HepG2 (cell line): Measurements from ENCODE around the gene ZNF524. TPM values are rescaled to one million over a fixed set of nuclear protein-coding genes. Genes with fewer than 3 reads are reported as not detected.

Experiments used
- CHCHD3 ChIP-seq: sonication (generic); formaldehyde crosslinking; IDR thresholded peaks from 2 replicates; pipeline ENCODE4 v1.8.0; 2022; ENCODE audit warnings: mild to moderate bottlenecking, missing genetic modification reagents, moderate library complexity
- DPF2 ChIP-seq: sonication (generic); formaldehyde crosslinking; IDR thresholded peaks from 2 replicates; pipeline ENCODE4 v1.4.0; 2020; ENCODE audit warnings: mild to moderate bottlenecking, low read depth, missing genetic modification reagents, borderline replicate concordance
- FOSL2 ChIP-seq: sonication (generic); formaldehyde crosslinking; IDR thresholded peaks from 2 replicates; pipeline ENCODE4 v1.4.0; 2020; ENCODE audit warnings: missing genetic modification reagents
- GZF1 ChIP-seq: sonication (generic); formaldehyde crosslinking; IDR thresholded peaks from 2 replicates; pipeline ENCODE4 v1.5.1; 2020; ENCODE audit warnings: mild to moderate bottlenecking, missing genetic modification reagents
- HOXD1 ChIP-seq: sonication (generic); formaldehyde crosslinking; IDR thresholded peaks from 2 replicates; pipeline ENCODE4 v1.5.0; 2020; ENCODE audit warnings: missing genetic modification reagents
- MLLT10 ChIP-seq: sonication (generic); formaldehyde crosslinking; IDR thresholded peaks from 2 replicates; pipeline ENCODE4 v1.4.0; 2020; ENCODE audit warnings: missing genetic modification reagents
- REPIN1 ChIP-seq: sonication (generic); formaldehyde crosslinking; IDR thresholded peaks from 2 replicates; pipeline ENCODE4 v1.8.0; 2022; ENCODE audit warnings: missing genetic modification reagents, low read depth, mild to moderate bottlenecking, borderline replicate concordance
- ZBTB1 ChIP-seq: sonication (generic); formaldehyde crosslinking; IDR thresholded peaks from 2 replicates; pipeline ENCODE4 v1.4.0; 2020; ENCODE audit warnings: missing genetic modification reagents, borderline replicate concordance
- ZNF263 ChIP-seq: sonication (generic); formaldehyde crosslinking; IDR thresholded peaks from 2 replicates; pipeline ENCODE4 v1.4.0; 2020; ENCODE audit warnings: missing genetic modification reagents
- polyA plus RNA-seq, 8 experiments: library from polyadenylated mRNA; depleted of rRNA in 3 of 8; stranded (reverse) in 7 of 8; unstranded in 1 of 8; fragments of >200 nt; fragmentation: Illumina TruSeq in 4 of 8; extraction: Trizol in 4 of 8; gene quantifications; 2 replicates each; pipeline versions ENCODE4 v1.2.1 to v1.2.3, GENCODE V29; 2011 to 2016; ENCODE audit warnings: low read depth in 4 of 8, missing spikeins in 1 of 8, mixed read lengths in 1 of 8; ENCODE audit not compliant: insufficient read depth in 1 of 8
- total RNA-seq, 5 experiments: library from RNA; depleted of rRNA; stranded (reverse); fragments of >200 nt; fragmentation: Illumina TruSeq; extraction: Trizol; gene quantifications; 2 replicates each; pipeline ENCODE4 v1.2.3, GENCODE V29; 2016; ENCODE audit warnings: low read depth in 1 of 5
- TF ChIP-seq, protein P1 (sequence below): sonication (generic); formaldehyde crosslinking; IDR thresholded peaks from 2 replicates; pipeline ENCODE4 v1.4.0; 2020; ENCODE audit warnings: missing genetic modification reagents
- TF ChIP-seq, protein P2 (sequence below): IDR thresholded peaks from 2 replicates; pipeline ENCODE4 v1.6.1; 2016; ENCODE audit warnings: mild to moderate bottlenecking
- TF ChIP-seq, protein P3 (sequence below): sonication (generic); formaldehyde crosslinking; conservative IDR thresholded peaks from 2 replicates; pipeline ENCODE4 v1.4.0; 2020; ENCODE audit warnings: mild to moderate bottlenecking, missing genetic modification reagents, moderate library complexity
- TF ChIP-seq, protein P4 (sequence below): IDR thresholded peaks from 2 replicates; pipeline ENCODE4 v1.6.1; 2012; ENCODE audit warnings: inconsistent platforms
- TF ChIP-seq, protein P5 (sequence below): sonication (generic); formaldehyde crosslinking; IDR thresholded peaks from 2 replicates; pipeline ENCODE4 v1.5.1; 2020; ENCODE audit warnings: missing genetic modification reagents, mild to moderate bottlenecking, borderline replicate concordance
- TF ChIP-seq, protein P6 (sequence below): sonication (generic); IDR thresholded peaks from 2 replicates; pipeline ENCODE4 v1.6.1; 2016; ENCODE audit warnings: low read depth, borderline replicate concordance

ZNF524 gene
- total and polyA plus RNA-seq, 2 of the 13 experiments (the other 11 are each of a cell fraction or from before 2014, with no cell fraction given): 3.2 to 4.6 TPM

DNA sequence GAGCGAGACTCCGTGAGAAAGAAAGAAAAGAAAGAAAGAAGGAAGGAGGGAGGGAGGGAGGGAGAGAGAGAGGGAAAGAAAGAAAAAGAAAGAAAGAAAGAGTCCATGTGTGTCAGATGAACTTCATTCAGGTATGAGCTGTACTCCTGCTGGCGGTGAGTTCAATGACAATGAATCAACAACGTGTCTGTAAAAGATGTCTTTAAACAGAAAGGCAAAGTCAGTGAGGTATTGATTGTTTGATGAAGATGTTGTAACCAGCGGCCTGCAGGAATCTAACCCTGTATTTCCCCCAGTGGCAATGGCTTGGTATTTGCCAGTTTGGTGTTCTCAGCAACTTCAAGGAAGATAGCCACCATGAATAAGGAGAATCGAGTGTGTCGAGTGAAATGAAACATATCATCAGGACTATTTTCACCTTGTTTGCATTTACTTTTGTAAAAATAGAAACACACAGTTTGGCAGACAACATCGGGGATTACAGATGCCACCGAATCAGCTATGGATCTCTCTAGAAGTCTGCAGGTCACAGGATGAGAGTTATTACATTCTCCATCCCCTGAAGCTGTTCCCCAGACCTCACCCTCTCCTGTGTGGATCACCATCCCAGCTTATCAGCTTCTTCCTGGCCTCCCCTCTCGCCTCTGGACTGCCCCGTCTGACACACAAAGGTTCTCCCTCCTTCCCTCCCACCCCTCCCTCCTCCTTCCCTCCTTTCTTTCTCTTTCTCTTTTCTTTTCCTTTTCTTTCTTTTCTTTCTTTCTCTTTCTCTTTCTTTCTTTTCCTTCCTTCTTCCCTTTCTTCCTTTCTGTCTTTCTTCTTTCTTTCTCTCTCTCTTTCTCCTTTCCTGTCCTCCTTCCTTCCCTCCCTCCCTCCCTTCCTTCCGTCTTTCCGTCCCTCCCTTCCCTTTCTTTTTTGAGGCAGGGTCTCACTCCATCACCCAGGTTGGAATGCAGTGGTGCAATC is 46.6 kb upstream of the ZNF524 start (continued):
- TF ChIP-seq, protein P1, sequence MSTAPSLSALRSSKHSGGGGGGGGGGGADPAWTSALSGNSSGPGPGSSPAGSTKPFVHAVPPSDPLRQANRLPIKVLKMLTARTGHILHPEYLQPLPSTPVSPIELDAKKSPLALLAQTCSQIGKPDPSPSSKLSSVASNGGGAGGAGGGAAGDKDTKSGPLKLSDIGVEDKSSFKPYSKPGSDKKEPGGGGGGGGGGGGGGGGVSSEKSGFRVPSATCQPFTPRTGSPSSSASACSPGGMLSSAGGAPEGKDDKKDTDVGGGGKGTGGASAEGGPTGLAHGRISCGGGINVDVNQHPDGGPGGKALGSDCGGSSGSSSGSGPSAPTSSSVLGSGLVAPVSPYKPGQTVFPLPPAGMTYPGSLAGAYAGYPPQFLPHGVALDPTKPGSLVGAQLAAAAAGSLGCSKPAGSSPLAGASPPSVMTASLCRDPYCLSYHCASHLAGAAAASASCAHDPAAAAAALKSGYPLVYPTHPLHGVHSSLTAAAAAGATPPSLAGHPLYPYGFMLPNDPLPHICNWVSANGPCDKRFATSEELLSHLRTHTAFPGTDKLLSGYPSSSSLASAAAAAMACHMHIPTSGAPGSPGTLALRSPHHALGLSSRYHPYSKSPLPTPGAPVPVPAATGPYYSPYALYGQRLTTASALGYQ (CRISPR knock-in tag): 0 out of 2 replicates have a peak, but pooled peaks have one; percentile 27
- TF ChIP-seq, protein P2, sequence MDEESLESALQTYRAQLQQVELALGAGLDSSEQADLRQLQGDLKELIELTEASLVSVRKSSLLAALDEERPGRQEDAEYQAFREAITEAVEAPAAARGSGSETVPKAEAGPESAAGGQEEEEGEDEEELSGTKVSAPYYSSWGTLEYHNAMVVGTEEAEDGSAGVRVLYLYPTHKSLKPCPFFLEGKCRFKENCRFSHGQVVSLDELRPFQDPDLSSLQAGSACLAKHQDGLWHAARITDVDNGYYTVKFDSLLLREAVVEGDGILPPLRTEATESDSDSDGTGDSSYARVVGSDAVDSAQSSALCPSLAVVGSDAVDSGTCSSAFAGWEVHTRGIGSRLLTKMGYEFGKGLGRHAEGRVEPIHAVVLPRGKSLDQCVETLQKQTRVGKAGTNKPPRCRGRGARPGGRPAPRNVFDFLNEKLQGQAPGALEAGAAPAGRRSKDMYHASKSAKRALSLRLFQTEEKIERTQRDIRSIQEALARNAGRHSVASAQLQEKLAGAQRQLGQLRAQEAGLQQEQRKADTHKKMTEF (CRISPR knock-in tag): peak; percentile 54; the same call in 1 of the 2 replicates
- TF ChIP-seq HOXD1 (CRISPR knock-in tag): no peak
- TF ChIP-seq DPF2 (CRISPR knock-in tag): peak; percentile 29; the same call in 1 of the 2 replicates
- TF ChIP-seq, protein P3, sequence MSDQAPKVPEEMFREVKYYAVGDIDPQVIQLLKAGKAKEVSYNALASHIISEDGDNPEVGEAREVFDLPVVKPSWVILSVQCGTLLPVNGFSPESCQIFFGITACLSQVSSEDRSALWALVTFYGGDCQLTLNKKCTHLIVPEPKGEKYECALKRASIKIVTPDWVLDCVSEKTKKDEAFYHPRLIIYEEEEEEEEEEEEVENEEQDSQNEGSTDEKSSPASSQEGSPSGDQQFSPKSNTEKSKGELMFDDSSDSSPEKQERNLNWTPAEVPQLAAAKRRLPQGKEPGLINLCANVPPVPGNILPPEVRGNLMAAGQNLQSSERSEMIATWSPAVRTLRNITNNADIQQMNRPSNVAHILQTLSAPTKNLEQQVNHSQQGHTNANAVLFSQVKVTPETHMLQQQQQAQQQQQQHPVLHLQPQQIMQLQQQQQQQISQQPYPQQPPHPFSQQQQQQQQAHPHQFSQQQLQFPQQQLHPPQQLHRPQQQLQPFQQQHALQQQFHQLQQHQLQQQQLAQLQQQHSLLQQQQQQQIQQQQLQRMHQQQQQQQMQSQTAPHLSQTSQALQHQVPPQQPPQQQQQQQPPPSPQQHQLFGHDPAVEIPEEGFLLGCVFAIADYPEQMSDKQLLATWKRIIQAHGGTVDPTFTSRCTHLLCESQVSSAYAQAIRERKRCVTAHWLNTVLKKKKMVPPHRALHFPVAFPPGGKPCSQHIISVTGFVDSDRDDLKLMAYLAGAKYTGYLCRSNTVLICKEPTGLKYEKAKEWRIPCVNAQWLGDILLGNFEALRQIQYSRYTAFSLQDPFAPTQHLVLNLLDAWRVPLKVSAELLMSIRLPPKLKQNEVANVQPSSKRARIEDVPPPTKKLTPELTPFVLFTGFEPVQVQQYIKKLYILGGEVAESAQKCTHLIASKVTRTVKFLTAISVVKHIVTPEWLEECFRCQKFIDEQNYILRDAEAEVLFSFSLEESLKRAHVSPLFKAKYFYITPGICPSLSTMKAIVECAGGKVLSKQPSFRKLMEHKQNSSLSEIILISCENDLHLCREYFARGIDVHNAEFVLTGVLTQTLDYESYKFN: peak; percentile 73
- peak; percentile 79 for TF ChIP-seq FOSL2 (CRISPR knock-in tag)
- TF ChIP-seq, protein P4, sequence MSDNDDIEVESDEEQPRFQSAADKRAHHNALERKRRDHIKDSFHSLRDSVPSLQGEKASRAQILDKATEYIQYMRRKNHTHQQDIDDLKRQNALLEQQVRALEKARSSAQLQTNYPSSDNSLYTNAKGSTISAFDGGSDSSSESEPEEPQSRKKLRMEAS: 0 out of 2 replicates have a peak, but pooled peaks have one; percentile 25
- no peak for TF ChIP-seq ZBTB1
- no peak for TF ChIP-seq REPIN1 (CRISPR knock-in tag)
- TF ChIP-seq, protein P5, sequence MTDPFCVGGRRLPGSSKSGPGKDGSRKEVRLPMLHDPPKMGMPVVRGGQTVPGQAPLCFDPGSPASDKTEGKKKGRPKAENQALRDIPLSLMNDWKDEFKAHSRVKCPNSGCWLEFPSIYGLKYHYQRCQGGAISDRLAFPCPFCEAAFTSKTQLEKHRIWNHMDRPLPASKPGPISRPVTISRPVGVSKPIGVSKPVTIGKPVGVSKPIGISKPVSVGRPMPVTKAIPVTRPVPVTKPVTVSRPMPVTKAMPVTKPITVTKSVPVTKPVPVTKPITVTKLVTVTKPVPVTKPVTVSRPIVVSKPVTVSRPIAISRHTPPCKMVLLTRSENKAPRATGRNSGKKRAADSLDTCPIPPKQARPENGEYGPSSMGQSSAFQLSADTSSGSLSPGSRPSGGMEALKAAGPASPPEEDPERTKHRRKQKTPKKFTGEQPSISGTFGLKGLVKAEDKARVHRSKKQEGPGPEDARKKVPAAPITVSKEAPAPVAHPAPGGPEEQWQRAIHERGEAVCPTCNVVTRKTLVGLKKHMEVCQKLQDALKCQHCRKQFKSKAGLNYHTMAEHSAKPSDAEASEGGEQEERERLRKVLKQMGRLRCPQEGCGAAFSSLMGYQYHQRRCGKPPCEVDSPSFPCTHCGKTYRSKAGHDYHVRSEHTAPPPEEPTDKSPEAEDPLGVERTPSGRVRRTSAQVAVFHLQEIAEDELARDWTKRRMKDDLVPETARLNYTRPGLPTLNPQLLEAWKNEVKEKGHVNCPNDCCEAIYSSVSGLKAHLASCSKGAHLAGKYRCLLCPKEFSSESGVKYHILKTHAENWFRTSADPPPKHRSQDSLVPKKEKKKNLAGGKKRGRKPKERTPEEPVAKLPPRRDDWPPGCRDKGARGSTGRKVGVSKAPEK (CRISPR knock-in tag): peak; percentile 92; the same call in 1 of the 2 replicates
- TF ChIP-seq, protein P6, sequence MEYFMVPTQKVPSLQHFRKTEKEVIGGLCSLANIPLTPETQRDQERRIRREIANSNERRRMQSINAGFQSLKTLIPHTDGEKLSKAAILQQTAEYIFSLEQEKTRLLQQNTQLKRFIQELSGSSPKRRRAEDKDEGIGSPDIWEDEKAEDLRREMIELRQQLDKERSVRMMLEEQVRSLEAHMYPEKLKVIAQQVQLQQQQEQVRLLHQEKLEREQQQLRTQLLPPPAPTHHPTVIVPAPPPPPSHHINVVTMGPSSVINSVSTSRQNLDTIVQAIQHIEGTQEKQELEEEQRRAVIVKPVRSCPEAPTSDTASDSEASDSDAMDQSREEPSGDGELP: 0 out of 2 replicates have a peak, but pooled peaks have one; percentile 28
- TF ChIP-seq CHCHD3 (CRISPR knock-in tag): no peak
- TF ChIP-seq MLLT10 (CRISPR knock-in tag): no peak
- no peak for TF ChIP-seq GZF1 (CRISPR knock-in tag)
- TF ChIP-seq ZNF263 (CRISPR knock-in tag): no peak
